IMR-90 (cell line): ENCODE measurements around the gene TNFRSF21. TPM values are rescaled to one million over a fixed set of nuclear protein-coding genes. Genes with fewer than 3 reads are reported as not detected.

Experiments
- ATAC-seq: fragments of 200-7000 bp; cut with Tn5 transposase; 2 replicates; pipeline ENCODE4 v1.9.1; 2020; ENCODE audit warnings: low read depth, mild to moderate bottlenecking, moderate library complexity
- BruUV-seq: library from RNA; stranded (reverse); fragments of 400-500 nt; replicated peaks from 2 replicates; lab custom pipeline; 2021; lab: Mats Ljungman, UMichigan
- CTCF ChIA-PET: fragments of 300-600 bp; formaldehyde crosslinking; extraction: SDS; loops from one replicate; lab custom pipeline; 2021; ENCODE audit warnings: antibody characterized with exemption; lab: Yijun Ruan, JAX
- POLR2A ChIA-PET: fragments of 300-600 bp; sonication (Branson Sonifier 250); formaldehyde crosslinking; loops from one replicate; lab custom pipeline; 2022; ENCODE audit warnings: antibody characterized with exemption; ENCODE audit not compliant: unreplicated experiment; lab: Charles Lee
- DNase-seq: peaks from one replicate; pipeline ENCODE4 v3.0.0; 2013
- H2AFZ ChIP-seq: replicated peaks from 2 replicates; pipeline ENCODE3; 2013; ENCODE audit warnings: low read length, mild to moderate bottlenecking; ENCODE audit not compliant: poor library complexity
- H2AK5ac ChIP-seq: 2 replicates; pipeline ENCODE4 v1.6.1; 2013; ENCODE audit warnings: low read depth, low read length, inconsistent platforms
- H2AK9ac ChIP-seq: replicated peaks from 2 replicates; pipeline ENCODE3; 2013; ENCODE audit warnings: mild to moderate bottlenecking, low read depth, low read length, moderate library complexity; ENCODE audit not compliant: poor library complexity
- H2BK120ac ChIP-seq: 2 replicates; pipeline ENCODE4 v1.6.1; 2013; ENCODE audit warnings: low read depth, low read length, inconsistent platforms
- H2BK15ac ChIP-seq: 3 replicates; pipeline ENCODE4 v1.6.1; 2013; ENCODE audit warnings: low read depth, low read length, inconsistent platforms
- H2BK20ac ChIP-seq: 2 replicates; pipeline ENCODE4 v1.6.1; 2013; ENCODE audit warnings: low read depth, mild to moderate bottlenecking, inconsistent platforms, low read length, moderate library complexity
- H2BK5ac ChIP-seq: 2 replicates; pipeline ENCODE4 v1.6.1; 2013; ENCODE audit warnings: mild to moderate bottlenecking, low read depth, low read length, inconsistent platforms; ENCODE audit not compliant: poor library complexity, severe bottlenecking
- H3K14ac ChIP-seq: replicated peaks from 2 replicates; pipeline ENCODE4 v1.6.1; 2013; ENCODE audit warnings: low read depth, low read length, inconsistent platforms
- H3K18ac ChIP-seq: 2 replicates; pipeline ENCODE4 v1.6.1; 2013; ENCODE audit warnings: low read depth, low read length, control low read depth
- H3K23ac ChIP-seq: 2 replicates; pipeline ENCODE4 v1.6.1; 2013; ENCODE audit warnings: low read depth, low read length, inconsistent platforms
- H3K27ac ChIP-seq: 2 replicates; pipeline ENCODE4 v1.5.1; 2013; ENCODE audit warnings: mild to moderate bottlenecking, control low read depth, low read length; ENCODE audit not compliant: insufficient read depth
- H3K27me3 ChIP-seq: 2 replicates; pipeline ENCODE4 v1.6.1; 2013; ENCODE audit warnings: low read length; ENCODE audit not compliant: control insufficient read depth, insufficient read depth
- H3K36me3 ChIP-seq: 2 replicates; pipeline ENCODE4 v1.6.1; 2013; ENCODE audit warnings: low read length, mixed read lengths; ENCODE audit not compliant: control insufficient read depth, insufficient read depth
- H3K4ac ChIP-seq: 2 replicates; pipeline ENCODE4 v1.6.1; 2013; ENCODE audit warnings: low read depth, low read length, inconsistent platforms
- H3K4me1 ChIP-seq: 2 replicates; pipeline ENCODE4 v1.6.1; 2013; ENCODE audit warnings: low read length, mixed read lengths; ENCODE audit not compliant: control insufficient read depth, insufficient read depth
- H3K4me2 ChIP-seq: 2 replicates; pipeline ENCODE4 v1.6.1; 2013; ENCODE audit warnings: low read depth, mild to moderate bottlenecking, control low read depth, low read length, moderate library complexity
- H3K4me3 ChIP-seq: 2 replicates; pipeline ENCODE4 v1.5.1; 2013; ENCODE audit warnings: low read depth, mild to moderate bottlenecking, control low read depth, low read length, moderate library complexity; ENCODE audit not compliant: insufficient read depth
- H3K56ac ChIP-seq: 2 replicates; pipeline ENCODE4 v1.6.1; 2013; ENCODE audit warnings: low read length, inconsistent platforms; ENCODE audit not compliant: insufficient read depth; ENCODE audit errors: extremely low read depth
- H3K79me1 ChIP-seq, 2 experiments: 2 replicates each; pipeline ENCODE4 v1.6.1; 2013; ENCODE audit warnings: low read length in 2 of 2, inconsistent platforms in 1 of 2, low read depth in 1 of 2
- H3K9ac ChIP-seq: 2 replicates; pipeline ENCODE4 v1.6.1; 2013; ENCODE audit warnings: low read depth, low read length, control low read depth
- H3K9me1 ChIP-seq: 2 replicates; pipeline ENCODE4 v1.6.1; 2013; ENCODE audit warnings: low read length, inconsistent platforms; ENCODE audit not compliant: insufficient read depth
- H3K9me3 ChIP-seq: 2 replicates; pipeline ENCODE4 v1.6.1; 2013; ENCODE audit warnings: low read length; ENCODE audit not compliant: control insufficient read depth, insufficient read depth
- H4K20me1 ChIP-seq: 2 replicates; pipeline ENCODE4 v1.6.1; 2013; ENCODE audit warnings: low read length, inconsistent platforms; ENCODE audit not compliant: insufficient read depth
- H4K5ac ChIP-seq: 2 replicates; pipeline ENCODE4 v1.6.1; 2013; ENCODE audit warnings: mild to moderate bottlenecking, low read depth, low read length, control low read depth
- H4K8ac ChIP-seq, 2 experiments: 2 replicates each; pipeline ENCODE4 v1.6.1; 2013; ENCODE audit warnings: low read depth in 2 of 2, low read length in 2 of 2, control low read depth in 1 of 2, inconsistent platforms in 1 of 2
- H4K91ac ChIP-seq: 2 replicates; pipeline ENCODE4 v1.6.1; 2013; ENCODE audit warnings: low read depth, low read length, inconsistent platforms; ENCODE audit not compliant: insufficient read depth
- BHLHE40 ChIP-seq: fragments of 150-350 bp; IDR thresholded peaks from 2 replicates; pipeline ENCODE4 v1.6.1; 2016; ENCODE audit warnings: mild to moderate bottlenecking, low read depth, low read length
- CEBPB ChIP-seq: IDR thresholded peaks from 2 replicates; pipeline ENCODE4 v1.6.1; 2012; ENCODE audit warnings: low read depth, low read length, improper control_type of control experiment
- CHD1 ChIP-seq: IDR thresholded peaks from 2 replicates; pipeline ENCODE4 v1.6.1; 2012; ENCODE audit warnings: low read depth, low read length, improper control_type of control experiment
- CTCF ChIP-seq: conservative IDR thresholded peaks from 2 replicates; pipeline ENCODE4 v1.5.1; 2012; ENCODE audit warnings: mild to moderate bottlenecking, low read depth, low read length, improper control_type of control experiment
- ELK1 ChIP-seq: fragments of 150-350 bp; IDR thresholded peaks from 2 replicates; pipeline ENCODE4 v1.6.1; 2016; ENCODE audit warnings: low read depth, mild to moderate bottlenecking, low read length, moderate library complexity, borderline replicate concordance
- FOS ChIP-seq: fragments of 150-350 bp; IDR thresholded peaks from 2 replicates; pipeline ENCODE4 v1.6.1; 2016; ENCODE audit warnings: low read depth, low read length
- MAFK ChIP-seq: IDR thresholded peaks from 2 replicates; pipeline ENCODE4 v1.6.1; 2012; ENCODE audit warnings: low read depth, low read length, improper control_type of control experiment
- MAZ ChIP-seq: IDR thresholded peaks from 2 replicates; pipeline ENCODE4 v1.6.1; 2012; ENCODE audit warnings: low read depth, mild to moderate bottlenecking, low read length, improper control_type of control experiment, moderate library complexity, borderline replicate concordance
- MXI1 ChIP-seq: IDR thresholded peaks from 2 replicates; pipeline ENCODE4 v1.6.1; 2012; ENCODE audit warnings: low read depth, mild to moderate bottlenecking, low read length, moderate library complexity, borderline replicate concordance
- NFE2L2 ChIP-seq: fragments of 150-350 bp; IDR thresholded peaks from 2 replicates; pipeline ENCODE4 v1.6.1; 2016; ENCODE audit warnings: low read depth, mild to moderate bottlenecking, low read length
- POLR2A ChIP-seq: IDR thresholded peaks from 2 replicates; pipeline ENCODE4 v1.6.1; 2012; ENCODE audit warnings: mild to moderate bottlenecking, low read depth, low read length
- RAD21 ChIP-seq: IDR thresholded peaks from 2 replicates; pipeline ENCODE4 v1.6.1; 2012; ENCODE audit warnings: low read length, improper control_type of control experiment
- RCOR1 ChIP-seq: IDR thresholded peaks from 2 replicates; pipeline ENCODE4 v1.6.1; 2012; ENCODE audit warnings: mild to moderate bottlenecking, low read length, improper control_type of control experiment; ENCODE audit not compliant: insufficient replicate concordance
- RFX5 ChIP-seq: IDR thresholded peaks from 2 replicates; pipeline ENCODE4 v1.8.0; 2012; ENCODE audit warnings: low read depth, mild to moderate bottlenecking, low read length, moderate library complexity
- SMC3 ChIP-seq: fragments of 150-350 bp; IDR thresholded peaks from 2 replicates; pipeline ENCODE4 v1.6.1; 2016; ENCODE audit warnings: low read depth, mild to moderate bottlenecking, antibody characterized with exemption, low read length, moderate library complexity
- USF2 ChIP-seq: fragments of 150-350 bp; IDR thresholded peaks from 2 replicates; pipeline ENCODE4 v1.6.1; 2017; ENCODE audit warnings: mild to moderate bottlenecking, antibody characterized with exemption, low read length, low read depth
- WGBS, 2 experiments: methylation state at CpG; one replicate each; pipeline versions ENCODE4 v1.1.5 to v1.1.7; 2013; ENCODE audit warnings: missing lambda C conversion rate in 2 of 2; ENCODE audit not compliant: insufficient read length in 1 of 2; ENCODE audit errors: extremely low coverage in 2 of 2; 5-methylcytosine and 5-hydroxymethylcytosine counted together
- dilution Hi-C: fragments of 300-500 bp; cut with HindIII; formaldehyde crosslinking; loops from one replicate; pipeline ENCODE4 v1.14.3; 2018; ENCODE audit warnings: low sequenced_read_pairs; ENCODE audit not compliant: unreplicated experiment
- in situ Hi-C: fragments of 300-500 bp; cut with MboI; formaldehyde crosslinking; loops from 3 replicates; pipeline ENCODE4 v1.14.3; 2019; ENCODE audit warnings: low sequenced_read_pairs, inconsistent platforms, mixed read lengths
- intact Hi-C: fragments of 100-400 bp; cut with micrococcal nuclease; formaldehyde crosslinking; loops from 2 replicates; pipeline ENCODE4 v1.10.0; 2022
- polyA plus RNA-seq, 3 experiments: library from polyadenylated mRNA; depleted of rRNA; stranded (reverse); fragments of >200 nt; gene quantifications; 2 replicates each; pipeline ENCODE4 v1.2.3, GENCODE V29; 2012; ENCODE audit warnings: low replicate concordance in 1 of 3
- total RNA-seq: library from RNA; depleted of rRNA; stranded (reverse); fragments of >200 nt; gene quantifications from 2 replicates; pipeline ENCODE4 v1.2.3, GENCODE V29; 2012

TNFRSF21 gene
- total and polyA plus RNA-seq, 2 of the 4 experiments (the other 2 are of a cell fraction) = 2.9 to 6.9 TPM

- Histone ChIP-seq H3K9me1 (peaks cover 3% of the 10 kb centered on the region; the same call in 1 of the 2 replicates), H2BK20ac (no peak overlapping the region), H4K91ac (no peak overlapping the region), H3K18ac (no peak overlapping the region), H2AK9ac (no peak overlapping the region), H3K23ac (no peak overlapping the region), H3K9ac (no peak overlapping the region), H2AFZ (no peak overlapping the region), H3K27me3 (no peaks in the 10 kb centered on the region), H4K20me1 (no peaks in the 10 kb centered on the region), H2BK15ac (no peak overlapping the region), H2BK5ac (no peak overlapping the region), H3K56ac (no peak overlapping the region), H3K36me3 (peaks cover 6% of the 10 kb centered on the region; the same call in 1 of the 2 replicates), H3K4me2 (no peak overlapping the region), H3K4ac (no peak overlapping the region), H3K9me3 (no peaks in the 10 kb centered on the region), H3K4me1 (no peaks in the 10 kb centered on the region), H3K14ac (no peak overlapping the region), H4K5ac (no peak overlapping the region), H3K79me1 (no peaks in the 10 kb centered on the region; a peak in 1 of 4 replicates), H2AK5ac (no peak overlapping the region), H3K4me3 (no peak overlapping the region), H2BK120ac (no peak overlapping the region), H3K27ac (no peak overlapping the region), H4K8ac (no peak overlapping the region)
- TF ChIP-seq MAZ (no peak), USF2 (no peak), RCOR1 (no peak), RAD21 (no peak), CTCF (no peak), SMC3 (no peak), FOS (no peak), CHD1 (no peak), MAFK (no peak), MXI1 (no peak), ELK1 (no peak), NFE2L2 (no peak), CEBPB (no peak), BHLHE40 (no peak), POLR2A (no peak), RFX5 (no peak)
- intact Hi-C loops = loop anchor here (5.0 kb wide), 1 partner anchor 52 kb away; the partner anchor contains the start of gene TNFRSF21
- WGBS, 2 experiments = no CpG with 5 or more reads among the region's 3 CpGs
- DNase-seq (no peak), ATAC-seq (no peak)
- no TSS peak for BruUV-seq
- ChIA-PET POLR2A (no interaction called here), CTCF (no interaction called here)
- in situ Hi-C loops = no loop called here
- dilution Hi-C loops = no loop called here
Observed at GRCh38 chr6:47254906-47255305, 54.8 kb downstream of the TNFRSF21 start.
